Hair follicle dermal papilla cell (primary cell): ENCODE results near the gene DARS1. TPM values are rescaled to one million over a fixed set of nuclear protein-coding genes. Genes with fewer than 3 reads are reported as not detected.

Source experiments
- total RNA-seq: library from RNA; depleted of rRNA; stranded (reverse); fragments of >200 nt; gene quantifications from 2 replicates; pipeline ENCODE4 v1.2.3, GENCODE V29; 2012

The DARS1 gene
- total RNA-seq: 88.9 and 90.2 TPM in 2 replicates

DNA sequence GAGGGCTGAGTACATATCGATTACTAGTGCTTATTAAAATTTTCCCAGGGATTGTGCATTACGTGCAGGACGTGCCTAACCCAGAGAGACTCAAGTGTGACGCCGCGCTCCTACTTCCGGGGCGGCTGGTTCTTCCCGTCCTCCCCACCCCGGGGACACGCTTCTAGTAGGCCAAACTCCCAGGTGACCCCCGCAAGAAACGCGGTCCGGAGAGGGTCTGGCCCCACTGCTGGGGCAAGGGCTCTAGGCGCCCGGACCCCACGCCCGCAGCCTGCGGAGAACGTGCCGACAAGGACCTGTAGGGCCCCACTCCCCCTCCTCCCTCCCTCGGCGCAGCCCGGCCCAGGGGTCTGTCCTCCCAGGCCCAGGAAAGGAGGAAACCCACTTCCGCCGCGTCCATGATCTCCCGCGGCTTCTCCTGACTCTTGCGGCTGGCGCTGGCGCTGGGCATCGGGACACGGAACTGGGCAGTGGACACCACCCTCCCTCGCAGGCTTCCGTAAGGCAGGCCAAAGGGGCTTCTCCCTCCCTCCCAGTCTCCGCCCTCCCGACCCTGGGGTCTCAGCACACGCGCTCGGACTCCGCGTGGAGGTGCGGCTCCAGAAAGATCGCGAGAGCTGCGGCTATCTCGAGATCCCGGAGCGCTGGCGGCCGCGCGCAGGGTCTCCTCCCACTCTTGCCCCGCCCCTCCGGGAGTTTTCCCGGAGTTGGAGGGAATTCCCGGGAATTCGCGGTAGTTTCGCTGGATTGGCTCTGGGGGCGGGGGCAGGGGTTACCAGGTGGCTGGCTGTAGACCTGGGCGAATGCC is at the start of gene DARS1:
DARS1 (minus strand) TSS at position 609 of the 808 bp plus-strand sequence; CDS start at position 451, 158 bp downstream.

DNA sequence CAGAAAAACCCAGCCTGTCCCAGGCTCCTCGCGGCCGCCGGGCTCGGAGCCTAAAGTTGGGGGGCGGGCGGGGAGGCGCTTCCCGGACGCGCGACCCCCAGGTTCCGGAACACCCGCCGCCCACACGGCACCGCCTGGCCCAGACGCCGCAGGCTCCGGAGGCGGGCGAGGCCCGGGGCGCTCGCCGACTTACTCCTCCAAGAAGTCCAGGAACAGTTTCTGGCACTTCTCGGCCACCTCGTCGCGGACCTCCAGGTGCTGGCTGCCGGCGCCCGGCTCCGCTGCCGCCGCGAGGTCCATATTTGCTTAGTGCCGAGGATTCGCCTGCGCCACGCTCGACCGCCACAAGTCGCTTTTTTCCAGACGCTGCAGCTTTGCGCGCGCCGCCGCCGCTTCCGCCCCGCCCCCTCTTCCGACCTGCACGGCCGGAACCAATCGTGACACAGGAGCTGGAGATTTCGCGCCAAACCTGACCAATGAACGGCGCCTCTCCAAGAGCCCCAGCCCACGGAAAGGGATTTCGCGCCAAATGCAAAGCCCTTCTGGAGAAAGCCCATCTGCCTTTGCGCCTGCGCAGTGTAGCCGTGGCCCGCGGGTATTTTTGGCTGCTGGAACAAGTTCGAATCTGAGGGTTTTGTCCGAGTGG is 109.2 kb downstream of the DARS1 start, which contains the start of gene MCM6:
MCM6 (minus strand) TSS at position 378 of the 646 bp plus-strand sequence; CDS start at position 300, 78 bp downstream.

Other genes with a start within 250 kb of the DARS1 start
- 67.6 and 81.3 TPM in 2 replicates for gene UBXN4, start 243.8 kb downstream of the DARS1 start, total RNA-seq
- under 0.01 TPM in 1 of 2 replicates, not detected in the other for gene LCT, start 148.4 kb downstream of the DARS1 start, total RNA-seq
- gene MCM6, start 109.2 kb downstream of the DARS1 start, total RNA-seq: 8.3 and 9.7 TPM in 2 replicates
- gene CXCR4, start 132.5 kb upstream of the DARS1 start, total RNA-seq: not detected in 2 replicates